Middle frontal gyrus (tissue), 1 donor: Measurements from ENCODE around the gene PAXX.
"Not testable (repeated sequence)": the region's sequence is repeated elsewhere in the genome, so short reads cannot be mapped to it uniquely, and the experiment has no call there.

Experiments used
- DNase-seq: peaks from one replicate; pipeline ENCODE4 v3.0.0-alpha.2; 2015; ENCODE audit warnings: low spot score; ENCODE audit errors: extremely low spot score

PAXX gene

DNA sequence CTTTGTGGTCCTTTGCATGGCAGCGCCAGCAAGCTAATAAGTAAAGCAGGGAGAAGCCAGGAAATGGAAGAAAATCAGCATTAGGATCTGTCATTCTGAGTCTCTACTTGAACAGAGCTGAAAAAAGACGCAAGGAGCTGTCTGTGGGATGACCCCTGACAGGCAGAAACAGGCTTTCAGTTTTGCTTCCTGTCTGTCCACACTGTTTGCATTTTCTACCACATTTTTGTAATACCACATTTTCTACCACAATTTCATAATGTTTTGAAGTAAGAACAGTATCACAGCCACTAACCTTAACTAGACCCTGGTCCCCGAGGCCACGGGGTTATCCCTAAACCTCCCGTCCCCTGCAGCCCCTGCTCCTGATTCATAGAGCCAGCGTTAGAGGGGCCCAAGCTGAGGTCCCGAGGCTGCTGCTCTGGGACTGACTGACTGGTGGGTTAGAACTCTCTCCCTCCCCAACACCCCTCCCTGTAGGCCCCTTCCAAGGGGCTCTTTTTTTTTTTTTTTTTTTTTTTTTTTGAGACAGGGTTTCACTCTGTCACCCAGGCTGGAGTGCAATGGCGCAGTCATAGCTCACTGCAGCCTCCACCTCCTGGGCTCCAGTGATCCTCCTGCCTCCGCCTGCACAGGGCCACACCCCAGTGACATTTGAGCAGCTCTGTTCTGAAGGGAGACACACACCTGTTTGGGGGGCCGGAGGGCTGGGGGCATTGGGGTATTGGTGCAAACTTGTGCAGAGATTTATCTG lies 8.1 kb downstream of the PAXX start:
- DNase-seq = no peak

- no peak for DNase-seq
These were observed 9.8 kb downstream of the PAXX start for GRCh38 chr9:137001857-137002645.

DNA sequence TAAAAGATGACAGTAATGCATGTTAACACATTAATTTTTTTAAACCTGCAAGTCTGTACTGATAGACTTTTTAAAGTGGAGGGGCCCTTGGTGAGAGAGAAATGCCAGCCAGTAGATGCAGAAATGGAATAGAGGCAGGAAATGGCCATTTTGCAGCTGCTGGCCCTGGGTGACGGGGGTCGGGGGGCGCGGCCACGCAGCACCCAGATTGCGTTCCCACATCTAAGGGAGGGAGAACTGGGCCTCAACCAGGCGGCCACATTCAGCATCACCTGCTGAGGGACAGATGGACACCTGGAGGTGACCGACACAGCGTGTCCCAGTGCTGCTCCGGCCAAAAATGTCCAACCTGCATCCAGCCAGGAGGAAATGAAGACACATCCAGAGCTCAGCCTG lies 10.4 kb downstream of the PAXX start:
- DNase-seq = no peak

DNA sequence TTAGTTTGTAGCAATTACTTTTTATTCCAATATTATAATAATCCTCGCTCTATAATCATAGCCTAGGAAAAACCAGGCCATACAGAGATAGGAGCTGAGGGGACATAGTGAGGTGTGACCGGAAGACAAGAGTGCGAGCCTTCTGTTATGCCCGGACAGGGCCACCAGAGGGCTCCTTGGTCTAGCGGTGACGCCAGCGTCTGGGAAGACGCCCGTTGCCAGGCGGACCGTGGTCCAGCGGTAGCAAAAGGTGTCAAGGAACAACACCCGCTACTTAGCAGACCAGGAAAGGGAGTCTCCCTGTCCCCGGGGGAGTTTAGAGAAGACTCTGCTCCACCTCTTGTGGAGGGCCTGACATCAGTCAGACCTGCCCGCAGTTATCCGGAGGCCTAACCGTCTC lies 12.1 kb downstream of the PAXX start:
- not testable (repeated sequence) for DNase-seq

- no peak for DNase-seq
These were observed 14.1 kb downstream of the PAXX start for GRCh38 chr9:137006116-137007003.

- no peak for DNase-seq
These were observed 15.0 kb downstream of the PAXX start for GRCh38 chr9:137007108-137007815.

DNA sequence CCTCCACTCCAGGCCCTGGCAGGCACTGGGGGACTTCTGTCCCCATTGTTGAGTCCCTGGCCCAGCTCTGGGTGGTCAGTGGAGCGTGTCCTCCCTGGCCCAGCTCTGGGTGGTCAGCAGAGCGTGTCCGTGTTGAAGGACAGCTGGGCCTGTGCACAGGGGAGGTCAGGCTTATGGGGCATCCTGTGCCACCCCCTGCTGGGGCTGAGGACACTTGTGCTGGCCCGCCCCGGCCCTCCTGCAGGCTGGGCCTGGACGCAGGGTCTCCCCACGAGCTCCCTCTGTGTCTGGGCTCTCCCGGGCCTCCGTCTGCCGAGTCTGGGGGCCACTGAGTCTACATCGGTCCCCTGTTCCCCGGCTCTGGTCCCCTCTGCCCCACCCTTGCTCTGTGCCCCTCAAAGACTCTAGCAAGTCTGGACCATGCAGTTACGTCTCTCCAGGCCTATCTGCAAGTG lies 15.6 kb downstream of the PAXX start:
- no peak for DNase-seq

- DNase-seq = no peak
These were observed 16.1 kb downstream of the PAXX start for GRCh38 chr9:137008312-137008711.

- no peak for DNase-seq
These were observed 17.0 kb downstream of the PAXX start for GRCh38 chr9:137009217-137009616.

DNA sequence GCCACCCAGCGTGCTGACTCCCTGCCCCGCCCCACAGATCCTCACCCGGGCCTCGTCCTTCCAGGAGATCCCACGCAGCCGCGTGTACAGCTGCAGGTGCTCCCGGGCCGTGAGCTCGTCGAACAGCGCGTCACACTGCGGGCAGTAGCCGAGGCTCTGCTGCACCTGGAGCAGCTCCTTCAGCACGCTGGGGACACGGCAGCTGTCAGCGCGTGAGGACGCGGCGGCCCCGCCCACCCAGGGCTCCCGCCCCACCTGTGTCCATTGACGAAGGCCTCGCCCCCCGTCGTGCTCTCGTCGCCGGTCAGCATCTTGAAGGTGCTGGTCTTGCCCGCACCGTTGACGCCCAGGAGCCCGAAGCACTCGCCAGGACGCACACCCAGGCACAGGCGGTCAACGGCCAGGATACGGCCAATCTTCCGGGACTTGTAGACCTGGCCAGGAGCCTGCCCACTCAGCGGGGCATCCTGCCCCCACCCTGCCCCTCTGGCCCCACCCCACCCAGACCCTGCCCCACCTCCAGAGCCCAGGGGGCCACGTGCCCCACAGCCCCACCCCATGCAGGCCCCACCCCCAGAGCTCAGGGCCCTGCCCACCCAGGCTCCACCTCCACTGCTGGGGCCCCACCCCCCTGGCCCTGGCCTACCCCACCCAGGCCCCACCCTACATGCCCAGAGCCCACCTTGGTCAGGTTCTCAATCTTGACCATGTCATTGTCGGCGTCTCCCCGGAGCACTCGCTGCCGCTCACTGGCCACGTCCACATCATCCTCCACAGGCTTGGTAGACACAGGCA lies 17.9 kb downstream of the PAXX start:
- DNase-seq = no peak

- no peak for DNase-seq
These were observed 18.9 kb downstream of the PAXX start for GRCh38 chr9:137011156-137011555.

DNA sequence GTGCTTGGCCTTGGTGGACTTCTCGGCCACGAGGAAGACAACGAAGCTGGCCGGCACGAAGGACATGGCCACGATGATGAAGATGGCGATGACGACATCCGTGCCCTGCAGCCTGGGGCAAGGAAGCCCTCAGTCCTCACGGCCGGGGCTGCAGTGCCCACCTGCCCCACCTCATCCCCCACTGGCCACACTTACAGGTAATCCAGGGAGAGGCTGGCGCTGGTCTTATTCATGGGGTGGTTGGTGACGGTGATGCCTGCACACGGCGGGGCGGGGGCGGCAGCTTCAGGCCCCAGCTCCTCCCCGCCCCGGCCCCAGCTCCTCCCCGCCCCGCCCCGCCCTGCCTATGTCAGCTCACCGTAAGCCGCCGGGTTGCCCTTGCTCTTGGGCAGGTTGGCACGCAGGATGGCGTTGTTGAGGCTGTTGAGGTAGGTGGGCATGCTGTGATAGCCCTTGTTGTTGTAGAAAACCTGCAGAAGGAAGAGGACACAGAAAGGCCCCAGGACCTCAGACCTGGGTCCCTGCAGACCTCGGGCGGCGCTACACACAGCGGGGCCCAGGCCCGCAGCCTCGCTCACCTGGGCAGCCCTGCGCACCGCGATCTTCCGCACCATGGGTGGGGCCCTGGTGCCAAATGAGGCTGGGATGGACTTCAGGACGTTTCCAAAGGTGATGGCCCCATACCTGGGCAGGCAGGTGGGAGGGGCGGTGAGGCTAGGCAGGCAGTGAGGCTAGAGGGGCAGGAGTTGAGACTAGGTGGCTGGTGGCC lies 19.9 kb downstream of the PAXX start:
- no peak for DNase-seq

- DNase-seq = no peak
These were observed 20.7 kb downstream of the PAXX start for GRCh38 chr9:137012694-137013570.

DNA sequence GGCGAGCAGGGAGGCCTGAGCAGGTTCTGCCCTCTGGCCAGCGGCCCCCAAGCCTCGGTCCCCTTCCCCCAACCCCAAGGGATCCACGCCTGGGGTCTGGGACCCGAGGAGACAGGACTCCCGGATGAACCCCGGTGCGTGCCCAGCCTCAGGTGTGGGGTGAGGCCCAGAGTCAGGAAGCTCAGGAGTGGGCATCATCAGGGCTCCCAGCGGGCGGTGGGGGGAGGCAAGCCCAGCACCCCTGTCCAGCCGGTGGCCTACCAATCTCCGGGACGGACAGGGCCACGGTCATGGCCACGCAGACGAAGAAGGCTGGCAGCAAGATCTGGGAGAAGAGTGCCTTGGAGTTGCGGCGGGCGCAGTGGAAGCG lies 21.3 kb downstream of the PAXX start:
- DNase-seq = no peak

GRCh38 chr9:137014166-137014565 lies 21.9 kb downstream of the PAXX start:
- no peak for DNase-seq

- DNase-seq = no peak
These were observed 22.7 kb downstream of the PAXX start for GRCh38 chr9:137014776-137015539.

DNA sequence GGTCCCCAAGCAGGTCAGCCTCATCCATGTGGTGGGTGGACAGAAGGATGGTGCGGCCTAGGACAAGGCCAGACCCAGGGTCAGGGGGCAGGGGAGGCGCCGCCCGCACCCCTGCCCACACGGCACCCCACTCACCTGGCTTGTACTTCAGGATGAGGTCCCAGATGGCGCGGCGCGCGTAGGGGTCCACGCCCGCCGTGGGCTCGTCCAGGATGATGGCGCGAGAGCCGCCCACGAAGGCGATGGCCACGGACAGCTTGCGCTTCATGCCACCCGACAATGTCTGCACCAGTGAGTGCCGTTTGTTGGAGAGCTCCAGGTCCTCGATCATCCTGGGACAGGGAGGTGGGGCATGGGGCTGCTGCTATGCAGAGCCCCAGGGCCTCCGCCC lies 23.3 kb downstream of the PAXX start:
- DNase-seq = no peak

DNA sequence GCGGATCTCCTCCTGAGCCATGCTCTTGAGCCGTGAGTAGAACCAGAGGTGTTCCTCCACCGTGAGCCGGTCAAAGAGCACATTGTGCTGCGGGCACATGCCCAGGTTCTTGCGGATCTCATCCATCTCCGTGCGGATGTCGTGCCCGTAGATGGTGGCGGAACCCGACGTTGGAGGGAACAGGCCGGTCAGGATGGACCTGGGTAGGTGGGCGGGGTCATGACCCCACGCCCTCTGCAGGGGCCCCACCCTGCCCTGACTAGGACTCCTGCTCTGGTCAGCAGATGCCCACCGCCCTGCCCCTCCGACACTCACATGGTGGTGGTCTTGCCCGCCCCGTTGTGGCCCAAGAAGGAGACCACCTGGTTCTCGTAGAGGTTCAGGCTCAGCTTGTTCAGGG lies 23.8 kb downstream of the PAXX start:
- DNase-seq = no peak
